Renal cortex interstitium (tissue), 11 donors: ENCODE measurements around the gene STYXL1. TPM values are rescaled to one million over a fixed set of nuclear protein-coding genes. Genes with fewer than 3 reads are reported as not detected.
A peak's percentile ranks its signal among the peaks of the same experiment; 100 is the strongest.
"Not testable (repeated sequence)": the region's sequence is repeated elsewhere in the genome, so short reads cannot be mapped to it uniquely, and the experiment has no call there.

Source experiments
- DNase-seq, 11 donors: peaks; one replicate each; pipeline ENCODE4 v3.0.0-alpha.2; 2013; ENCODE audit warnings: low read depth in 9 of 11, low spot score in 4 of 11; ENCODE audit errors: extremely low read depth in 1 of 11
- polyA plus RNA-seq, 3 donors: library from polyadenylated mRNA; unstranded; fragments of 120-200 nt; gene quantifications; one replicate each; pipeline ENCODE4 v1.2.1, GENCODE V29; 2013; ENCODE audit not compliant: insufficient read length in 3 of 3

STYXL1 gene
- polyA plus RNA-seq, 3 donors: 45.8 to 56.3 (median 48.4) TPM

DNA sequence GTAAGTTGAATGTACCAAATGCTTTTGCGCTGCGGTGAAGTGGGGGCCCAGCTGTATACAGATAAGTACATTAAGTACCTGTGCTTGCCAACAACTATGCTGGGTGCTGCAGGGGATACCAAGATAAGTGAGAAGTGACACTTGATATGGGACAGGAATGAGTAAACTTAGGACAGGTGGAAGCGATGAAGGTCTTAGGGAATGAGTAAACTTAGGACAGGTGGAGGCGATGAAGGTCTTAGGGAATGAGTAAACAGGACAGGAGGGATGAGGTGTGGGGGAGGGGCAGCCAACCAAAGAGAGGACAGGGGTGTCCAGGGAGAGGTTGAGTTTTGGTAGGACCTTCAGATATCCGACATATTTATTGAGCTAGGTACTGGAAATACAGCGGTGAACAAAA, 1.5 kb upstream of the STYXL1 start:
- no peak for DNase-seq

DNA sequence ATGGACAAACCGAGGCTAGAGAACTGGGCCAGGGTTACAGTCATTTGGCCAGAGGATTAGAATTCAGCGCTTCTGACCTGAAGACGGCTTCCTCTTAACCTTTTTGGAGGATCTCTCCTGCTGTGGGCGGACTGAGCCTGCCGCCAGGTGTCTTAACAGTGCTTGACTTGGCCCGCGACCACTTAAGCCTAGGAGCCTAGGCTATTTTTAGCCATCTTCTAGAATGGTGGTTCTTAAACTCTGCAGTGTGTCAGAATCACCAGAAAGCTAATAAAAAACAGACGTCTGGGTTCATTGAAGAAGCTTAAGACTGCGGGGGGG, 828 bp upstream of the STYXL1 start:
- DNase-seq: peak in 4 of 11 donors; percentile 2 to 25 (median 10)

GRCh38 chr7:76047305-76047810, 442 bp downstream of the STYXL1 start:
- peak in 2 of 11 donors; percentile 2 to 10 for DNase-seq

- no peak for DNase-seq
Measured at GRCh38 chr7:76044375-76044865, 3.4 kb downstream of the STYXL1 start.

DNA sequence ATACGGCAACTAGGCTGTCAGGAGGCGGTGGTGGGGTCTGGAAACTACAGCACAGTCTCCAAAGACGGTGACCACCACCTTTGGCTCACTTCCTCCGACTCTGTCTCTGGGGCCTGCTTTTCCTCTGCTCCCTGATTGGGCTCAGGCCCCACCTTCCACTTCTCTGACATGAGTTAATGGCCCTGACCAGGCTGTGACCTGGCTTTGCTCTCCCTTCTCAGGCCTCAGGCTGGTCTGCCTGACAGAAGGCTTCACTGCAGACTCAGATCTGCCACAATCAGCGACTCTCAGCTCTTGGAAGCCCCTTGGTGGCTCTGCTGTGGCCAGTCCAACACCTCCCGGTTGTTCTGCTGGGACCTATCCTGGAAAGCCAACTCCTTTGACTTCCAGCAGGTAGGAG, 7.7 kb downstream of the STYXL1 start:
- no peak for DNase-seq

- DNase-seq: no peak
Measured at GRCh38 chr7:76037310-76037709, 10.5 kb downstream of the STYXL1 start.

- no peak for DNase-seq
Measured at GRCh38 chr7:76031964-76032363, 15.8 kb downstream of the STYXL1 start.

DNA sequence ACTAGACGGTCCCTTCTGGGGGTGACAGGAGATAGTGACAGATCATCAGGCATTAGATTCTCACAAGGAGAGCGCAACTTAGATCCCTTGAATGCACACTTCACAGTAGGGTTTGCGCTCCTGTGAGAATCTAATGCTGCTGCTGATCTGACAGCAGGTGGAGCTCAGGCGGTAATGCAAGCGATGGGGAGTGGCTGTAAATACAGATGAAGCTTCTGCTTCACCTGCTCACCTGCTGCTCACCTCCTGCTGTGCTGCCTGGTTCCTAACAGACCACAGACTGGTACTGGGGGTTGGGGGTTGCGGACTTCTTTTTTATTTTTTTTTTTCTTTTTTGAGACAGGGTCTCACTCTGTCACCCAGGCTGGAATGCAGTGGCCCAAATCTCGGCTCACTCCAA, 18.1 kb downstream of the STYXL1 start:
- DNase-seq: not testable (repeated sequence)

GRCh38 chr7:76023002-76023401, 24.8 kb downstream of the STYXL1 start:
- no peak for DNase-seq

DNA sequence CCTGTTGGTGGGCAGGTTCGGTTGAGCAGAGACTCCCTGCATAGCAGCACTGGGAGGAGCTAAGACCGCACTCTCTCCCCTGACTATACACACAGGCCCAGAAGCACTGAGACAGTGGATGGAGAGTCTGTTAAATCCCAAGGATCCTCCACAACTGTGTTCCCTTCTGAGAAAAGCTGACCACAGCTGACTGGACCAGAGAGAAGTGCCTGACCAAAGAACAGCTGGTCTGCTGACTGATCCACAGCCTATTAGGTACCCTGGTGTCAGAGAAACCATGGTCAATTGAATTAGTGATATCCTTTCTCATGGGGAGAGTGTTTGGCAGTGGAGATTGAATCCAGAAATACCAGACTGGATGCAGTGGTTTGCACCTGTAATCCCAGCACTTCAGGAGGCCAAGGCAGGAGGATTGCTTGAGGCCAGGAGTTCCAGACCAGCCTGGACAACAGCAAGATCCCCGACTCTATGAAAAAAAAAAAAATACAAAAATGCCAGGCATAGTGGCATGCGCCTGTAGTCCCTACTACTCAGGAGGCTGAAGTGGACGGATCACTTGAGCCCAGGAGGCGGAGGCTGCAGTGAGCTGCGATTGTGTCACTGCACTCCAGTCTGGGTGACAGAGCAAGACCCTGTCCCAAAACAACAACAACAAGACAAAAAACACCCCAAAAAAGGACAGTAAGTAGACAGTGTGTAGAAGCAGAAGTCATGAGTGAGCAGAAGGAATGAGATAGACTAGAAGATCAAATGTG, 25.6 kb downstream of the STYXL1 start:
- DNase-seq: no peak

DNA sequence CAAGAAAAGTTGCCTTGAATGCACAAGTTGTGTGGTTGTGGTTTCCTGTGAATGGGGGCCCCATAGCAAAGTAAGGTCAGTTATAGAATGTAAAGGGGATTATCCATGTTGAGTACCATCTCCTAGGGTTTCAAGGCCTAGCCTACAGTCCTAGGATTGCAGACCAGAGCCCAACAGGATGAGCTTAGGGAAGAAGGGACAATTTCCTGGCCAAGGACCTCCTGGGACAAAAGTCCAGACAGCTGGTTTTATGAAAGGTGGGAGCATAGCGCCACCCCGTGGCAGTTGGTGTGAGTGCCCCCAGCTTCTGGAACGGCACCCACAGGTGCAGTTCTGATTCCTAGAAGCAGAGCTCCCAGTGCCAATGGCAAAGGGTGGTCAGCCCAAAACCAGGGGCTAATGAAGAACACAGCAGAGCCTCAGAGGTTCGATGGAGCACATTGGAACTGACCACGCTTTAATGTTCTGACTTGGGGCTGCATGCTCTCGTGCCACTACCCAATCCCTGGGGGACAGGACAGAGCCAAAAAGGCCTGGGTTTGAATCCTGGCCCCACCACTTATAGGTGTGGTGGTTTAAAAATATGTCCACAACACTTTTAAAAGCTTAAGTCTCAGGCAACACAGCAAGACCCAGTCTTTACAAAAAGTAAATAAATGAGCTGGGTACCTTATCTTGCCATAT, 27.6 kb downstream of the STYXL1 start:
- peak; percentile 13 to 61 (median 36) for DNase-seq

GRCh38 chr7:76018520-76018919, 29.3 kb downstream of the STYXL1 start:
- not testable (repeated sequence) for DNase-seq

GRCh38 chr7:76016191-76016947, 31.4 kb downstream of the STYXL1 start:
- no peak for DNase-seq

GRCh38 chr7:76011442-76011861, 36.3 kb downstream of the STYXL1 start:
- DNase-seq: no peak

DNA sequence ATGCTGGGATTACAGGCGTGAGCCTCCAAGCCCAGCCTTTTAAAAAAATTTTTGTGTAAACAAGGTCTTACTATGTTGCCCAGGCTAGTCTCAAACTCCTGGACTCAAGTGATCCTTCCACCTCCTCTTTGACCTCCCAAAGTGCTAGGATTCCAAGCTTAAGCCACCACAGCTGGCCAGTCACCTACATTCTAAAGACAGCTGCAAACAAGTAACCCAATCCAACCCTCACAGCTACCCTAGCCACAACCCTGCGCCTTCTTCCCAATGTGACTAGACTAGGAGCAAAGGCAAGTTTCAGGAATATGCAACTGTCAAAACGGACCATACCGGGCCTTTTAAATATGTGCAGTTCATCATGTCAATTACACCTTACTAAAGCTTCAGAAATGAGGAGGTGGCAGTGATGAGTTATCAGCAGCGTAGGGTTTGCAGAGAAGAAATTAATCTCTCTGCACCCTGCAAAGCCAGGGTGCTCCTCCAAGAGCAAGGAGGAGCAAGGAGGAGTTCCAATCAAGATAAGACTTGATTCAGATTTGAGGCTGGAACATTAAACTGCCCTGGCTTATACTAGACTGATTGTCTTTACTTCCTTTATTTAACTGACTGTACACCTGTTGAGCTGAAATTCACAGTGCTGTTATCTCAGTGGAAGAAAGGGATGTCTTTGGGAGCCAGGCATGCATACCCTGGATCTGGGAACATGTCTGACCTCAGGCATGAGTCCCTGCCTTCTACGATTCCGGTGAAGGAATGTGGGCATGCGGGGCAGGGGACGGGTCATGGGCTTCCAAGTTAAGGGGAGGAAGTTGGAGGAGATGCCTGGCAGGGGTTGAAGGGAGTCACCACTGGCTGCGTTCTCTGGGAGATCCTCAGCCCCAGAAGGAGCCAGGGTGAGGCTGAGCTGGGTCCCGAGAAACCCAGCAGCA, 37.9 kb downstream of the STYXL1 start:
- no peak for DNase-seq

DNA sequence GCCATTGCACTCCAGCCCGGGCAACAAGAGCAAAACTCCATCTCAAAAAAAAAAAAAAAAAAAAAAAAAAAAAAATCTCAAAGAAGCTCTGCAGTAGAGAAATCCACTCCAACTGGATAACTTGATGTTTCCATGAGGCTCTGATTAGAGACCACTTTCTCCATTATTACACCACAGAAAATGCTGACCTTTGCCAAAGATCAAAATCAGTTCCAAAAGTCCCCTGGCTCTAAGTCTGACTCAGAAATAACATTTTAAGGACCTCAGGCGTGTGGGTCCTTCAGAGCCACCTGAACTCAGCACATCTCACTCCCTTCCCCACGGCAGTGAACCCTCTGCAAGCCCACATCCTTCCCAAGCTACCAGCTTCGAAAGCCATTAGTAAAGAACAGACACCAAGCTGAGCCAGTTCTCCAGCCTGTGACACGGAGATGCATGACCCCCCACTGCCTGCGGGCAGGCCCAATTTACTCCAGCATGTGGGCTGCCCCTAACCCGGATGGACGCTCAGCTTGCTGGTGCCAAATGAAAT, 39.6 kb downstream of the STYXL1 start:
- no peak for DNase-seq

GRCh38 chr7:76005004-76005403, 42.8 kb downstream of the STYXL1 start:
- DNase-seq: not testable (repeated sequence)

- DNase-seq: no peak
Measured at GRCh38 chr7:76003351-76003750, 44.4 kb downstream of the STYXL1 start.
